DND-41 (cell line): ENCODE data around the gene EPHB2.

Source experiments
- EZH2 ChIP-seq: IDR thresholded peaks from 3 replicates; pipeline ENCODE4 v1.6.1; 2012; ENCODE audit warnings: borderline replicate concordance, low read depth, mild to moderate bottlenecking, moderate library complexity, low read length, inconsistent platforms; ENCODE audit not compliant: severe bottlenecking
- TF ChIP-seq, protein P1 (sequence below): IDR thresholded peaks from 2 replicates; pipeline ENCODE4 v1.5.1; 2012; ENCODE audit warnings: borderline replicate concordance, low read length, moderate library complexity, mild to moderate bottlenecking; ENCODE audit not compliant: poor library complexity, severe bottlenecking; ENCODE audit errors: extremely low read depth

DNA sequence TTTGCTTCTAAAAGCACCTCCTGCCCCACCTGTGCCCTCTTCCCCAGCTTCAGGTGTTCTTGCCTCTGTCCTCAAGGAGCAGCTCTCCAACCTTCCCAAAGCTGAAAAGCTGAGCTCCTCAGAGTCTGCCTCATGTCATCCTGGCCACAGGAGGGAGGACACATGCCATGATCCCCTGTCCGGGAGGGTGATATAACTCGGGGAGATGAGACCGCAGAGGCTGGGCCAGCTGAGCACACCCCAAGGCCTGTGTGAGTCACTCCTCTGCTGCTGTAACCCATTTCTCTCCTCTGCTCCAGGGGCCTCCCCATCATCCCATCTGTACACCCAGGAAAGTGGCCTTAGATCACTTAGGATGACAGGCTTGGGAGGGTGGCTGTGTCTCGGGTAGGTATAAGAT lies 49.8 kb downstream of the EPHB2 start:
- TF ChIP-seq, protein P1, sequence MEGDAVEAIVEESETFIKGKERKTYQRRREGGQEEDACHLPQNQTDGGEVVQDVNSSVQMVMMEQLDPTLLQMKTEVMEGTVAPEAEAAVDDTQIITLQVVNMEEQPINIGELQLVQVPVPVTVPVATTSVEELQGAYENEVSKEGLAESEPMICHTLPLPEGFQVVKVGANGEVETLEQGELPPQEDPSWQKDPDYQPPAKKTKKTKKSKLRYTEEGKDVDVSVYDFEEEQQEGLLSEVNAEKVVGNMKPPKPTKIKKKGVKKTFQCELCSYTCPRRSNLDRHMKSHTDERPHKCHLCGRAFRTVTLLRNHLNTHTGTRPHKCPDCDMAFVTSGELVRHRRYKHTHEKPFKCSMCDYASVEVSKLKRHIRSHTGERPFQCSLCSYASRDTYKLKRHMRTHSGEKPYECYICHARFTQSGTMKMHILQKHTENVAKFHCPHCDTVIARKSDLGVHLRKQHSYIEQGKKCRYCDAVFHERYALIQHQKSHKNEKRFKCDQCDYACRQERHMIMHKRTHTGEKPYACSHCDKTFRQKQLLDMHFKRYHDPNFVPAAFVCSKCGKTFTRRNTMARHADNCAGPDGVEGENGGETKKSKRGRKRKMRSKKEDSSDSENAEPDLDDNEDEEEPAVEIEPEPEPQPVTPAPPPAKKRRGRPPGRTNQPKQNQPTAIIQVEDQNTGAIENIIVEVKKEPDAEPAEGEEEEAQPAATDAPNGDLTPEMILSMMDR: no peak
- no peak for TF ChIP-seq EZH2
